Sciatic nerve (tissue), 2 donors: ENCODE data around the gene EPB41L3. TPM values are rescaled to one million over a fixed set of nuclear protein-coding genes. Genes with fewer than 3 reads are reported as not detected.

Experiments used
- ATAC-seq: fragments of 200-7000 bp; cut with Tn5 transposase; one replicate; pipeline ENCODE4 v1.9.1; 2020; ENCODE audit warnings: mild to moderate bottlenecking, moderate library complexity
- DNase-seq: peaks from one replicate; pipeline ENCODE4 v3.0.0-alpha.2; 2020; ENCODE audit warnings: low spot score
- intact Hi-C: fragments of 100-400 bp; cut with DNase I; formaldehyde crosslinking; loops from one replicate; pipeline ENCODE4 v1.14.2; 2022
- total RNA-seq: library from RNA; stranded (reverse); fragmentation: NEBNext Ultra II Directional; extraction: Animal tissue kit (Norgen Biotek cat#: 25700); gene quantifications from one replicate; pipeline ENCODE4 v1.2.1, GENCODE V29; 2021
- donor health status: DM: no; HTN: no; CAD: no.
- donor health status: DM: no; HTN: no; CAD: no.

EPB41L3 gene
- total RNA-seq, 1 donor from 2014 or later: 73.1 TPM

DNA sequence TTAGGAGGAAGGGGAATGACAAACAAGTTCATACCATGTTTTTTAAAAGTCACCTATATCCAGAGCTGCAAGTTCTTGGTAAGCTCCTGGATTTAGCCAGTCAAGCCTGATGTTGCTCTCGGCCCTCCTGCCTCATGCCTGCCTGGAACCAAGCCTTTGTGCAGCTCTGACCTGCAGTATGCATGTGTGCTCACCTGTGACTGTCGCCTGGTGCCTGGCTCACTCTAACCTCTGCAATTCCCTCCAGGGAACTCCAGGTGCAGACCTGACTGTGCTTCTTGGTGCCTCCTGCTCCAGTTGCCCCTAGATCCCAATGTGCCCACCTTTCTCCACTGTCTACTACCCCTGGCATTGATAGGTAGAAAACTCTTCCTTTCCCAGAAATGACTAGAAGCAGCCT is 163.2 kb downstream of the EPB41L3 start:
- ATAC-seq (no peak), DNase-seq (no peak)
- intact Hi-C loops: no loop called here

DNA sequence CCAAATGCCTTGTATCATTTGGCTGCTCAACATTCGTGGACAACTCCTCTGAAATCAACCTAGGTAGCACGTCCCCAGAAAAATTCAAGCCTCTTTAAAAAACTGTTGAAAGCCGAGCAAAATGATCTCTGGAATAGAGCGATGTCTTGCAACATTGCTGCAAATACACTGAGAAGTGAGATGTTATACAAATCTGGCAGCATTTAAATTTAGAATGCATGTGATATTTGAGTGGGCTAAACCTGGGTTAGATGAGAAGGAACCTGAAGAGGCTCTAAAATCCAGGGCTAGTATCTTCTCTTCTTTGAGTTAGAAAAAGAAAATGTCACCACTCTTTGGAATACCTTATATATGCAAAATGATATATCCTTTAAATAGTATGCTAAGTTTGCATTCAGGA is 166.8 kb downstream of the EPB41L3 start:
- ATAC-seq (no peak), DNase-seq (no peak)
- intact Hi-C loops: no loop called here

DNA sequence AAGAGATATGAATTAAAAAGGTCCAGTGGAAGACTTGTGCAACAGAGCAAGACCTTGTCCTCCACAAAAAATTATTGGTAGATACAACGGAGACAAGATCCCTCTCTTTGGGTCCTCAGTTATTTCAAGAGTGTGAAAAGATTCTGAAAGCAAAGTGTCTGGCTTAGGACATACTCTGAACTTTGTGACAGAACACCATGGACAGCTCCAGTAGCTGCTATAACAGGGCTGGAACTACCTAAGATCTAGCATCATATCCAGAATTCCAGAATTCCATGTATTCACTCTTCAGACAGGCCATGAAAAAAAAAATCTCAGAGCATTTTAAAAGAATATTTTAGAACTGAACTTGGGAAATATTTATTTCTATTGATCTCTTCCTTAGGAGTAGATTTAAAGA is 173.5 kb downstream of the EPB41L3 start:
- DNase-seq (no peak), ATAC-seq (no peak)
- intact Hi-C loops: no loop called here

DNA sequence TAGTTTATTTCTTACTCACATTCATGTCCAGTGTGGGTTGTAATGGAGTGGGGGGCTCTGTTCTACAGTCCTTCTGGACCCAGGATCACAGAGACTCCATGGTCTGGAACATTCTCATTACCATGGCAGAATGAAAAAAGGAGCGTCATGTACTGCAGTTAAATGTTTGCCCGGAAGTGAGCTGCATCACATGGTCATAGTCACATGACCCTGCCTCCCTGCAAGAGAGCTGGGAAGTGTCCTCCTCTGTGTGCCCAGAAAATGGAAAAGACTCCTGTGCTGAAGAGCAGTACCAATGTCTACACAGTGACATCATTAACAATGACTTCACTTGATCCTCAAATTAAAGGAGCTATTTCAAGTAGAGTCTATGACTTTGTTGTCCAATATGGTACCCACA is 174.3 kb downstream of the EPB41L3 start:
- no peak for ATAC-seq
- intact Hi-C loops: no loop called here

DNA sequence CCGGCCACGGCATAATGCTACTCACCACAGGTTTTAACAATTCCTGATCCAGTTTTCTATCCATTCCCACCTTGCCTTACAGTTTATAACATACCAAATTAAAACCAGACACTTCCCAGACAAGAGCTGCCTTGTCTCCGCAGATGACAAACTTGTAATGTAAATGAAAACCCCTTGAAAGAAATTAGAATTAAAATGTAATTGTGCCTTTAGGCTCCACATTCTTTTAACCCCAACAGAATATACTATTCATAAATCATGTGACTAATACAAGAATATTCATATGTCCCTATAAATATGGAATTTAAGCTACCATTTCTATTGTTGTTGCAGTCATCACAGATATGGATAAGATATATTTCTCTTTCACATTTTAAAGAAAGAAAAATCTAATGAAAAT is 178.4 kb downstream of the EPB41L3 start:
- intact Hi-C loops: no loop called here
- no peak for DNase-seq
- ATAC-seq: no peak

More for the DNA sequence above, 174.3 kb downstream of the EPB41L3 start:
- DNase-seq: no peak

DNA sequence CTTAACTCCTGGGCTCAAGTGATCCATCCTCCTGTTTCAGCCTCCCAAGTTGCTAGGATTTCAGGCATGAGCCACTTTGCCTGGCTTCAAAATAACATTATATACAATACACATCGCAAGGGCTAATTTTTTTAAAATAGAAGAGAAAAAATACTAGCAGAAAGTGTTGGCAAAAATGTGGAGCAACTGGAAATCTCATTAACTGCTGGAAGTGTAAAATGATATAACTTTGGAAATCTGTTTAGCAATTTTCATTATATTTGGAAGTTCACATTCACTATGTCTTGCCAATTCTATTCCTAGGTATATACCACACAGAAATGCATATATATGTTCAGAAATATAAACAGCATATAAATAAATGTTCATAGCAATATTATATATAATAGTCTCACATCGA is 193.2 kb downstream of the EPB41L3 start:
- ATAC-seq (no peak), DNase-seq (no peak)
- intact Hi-C loops: no loop called here

Other genes starting within 250 kb of the EPB41L3 start
- gene ZBTB14, start 248.3 kb downstream of the EPB41L3 start, total RNA-seq: 16.7 TPM